A549 treated with CORT108297 at 1 μM for 4 hours (cell line): ENCODE results near the gene KIF21B. TPM values are rescaled to one million over a fixed set of nuclear protein-coding genes. Genes with fewer than 3 reads are reported as not detected.

Experiments
- total RNA-seq: library from RNA; stranded (reverse); fragments of 200-300 nt; extraction: Qiagen RNA extraction; gene quantifications from 5 replicates; pipeline ENCODE4 v1.2.3, GENCODE V29; 2022

The KIF21B gene
- total RNA-seq: 1.5 to 3.3 TPM (median 2.5 TPM) in 5 replicates

GRCh38 chr1:201023517-201023902 lies at the start of gene KIF21B:
TSS of gene KIF21B (minus strand) at chr1:201023714. CDS start at chr1:201023383, 331 bp downstream.

Other genes with a start within 250 kb of the KIF21B start
- not detected in 5 replicates for gene GPR25, start 150.7 kb downstream of the KIF21B start, total RNA-seq
- 33.0 to 46.6 TPM (median 40.1 TPM) in 5 replicates for gene INAVA, start 128.8 kb downstream of the KIF21B start, total RNA-seq
- gene CACNA1S, start 88.7 kb upstream of the KIF21B start, total RNA-seq: 0.01 TPM in 1 of 5 replicates, not detected in the others
- 0.08 to 0.21 TPM (median 0.15 TPM) in 4 of 5 replicates, not detected in the other for gene ASCL5, start 103.5 kb upstream of the KIF21B start, total RNA-seq
- 75.3 to 95.2 TPM (median 90.8 TPM) in 5 replicates for gene TMEM9, start 130.8 kb upstream of the KIF21B start, total RNA-seq
- 0.65 to 1.4 TPM (median 0.99 TPM) in 5 replicates for gene IGFN1, start 167.1 kb upstream of the KIF21B start, total RNA-seq